ENCODE results near the gene SGIP1. TPM values are rescaled to one million over a fixed set of nuclear protein-coding genes. Genes with fewer than 3 reads are reported as not detected.

The SGIP1 gene
- total and polyA plus RNA-seq, 2 donors (not counting 3 experiments of a cell fraction or from before 2014, with no cell fraction given): 30.9 to 68.9 TPM

DNA sequence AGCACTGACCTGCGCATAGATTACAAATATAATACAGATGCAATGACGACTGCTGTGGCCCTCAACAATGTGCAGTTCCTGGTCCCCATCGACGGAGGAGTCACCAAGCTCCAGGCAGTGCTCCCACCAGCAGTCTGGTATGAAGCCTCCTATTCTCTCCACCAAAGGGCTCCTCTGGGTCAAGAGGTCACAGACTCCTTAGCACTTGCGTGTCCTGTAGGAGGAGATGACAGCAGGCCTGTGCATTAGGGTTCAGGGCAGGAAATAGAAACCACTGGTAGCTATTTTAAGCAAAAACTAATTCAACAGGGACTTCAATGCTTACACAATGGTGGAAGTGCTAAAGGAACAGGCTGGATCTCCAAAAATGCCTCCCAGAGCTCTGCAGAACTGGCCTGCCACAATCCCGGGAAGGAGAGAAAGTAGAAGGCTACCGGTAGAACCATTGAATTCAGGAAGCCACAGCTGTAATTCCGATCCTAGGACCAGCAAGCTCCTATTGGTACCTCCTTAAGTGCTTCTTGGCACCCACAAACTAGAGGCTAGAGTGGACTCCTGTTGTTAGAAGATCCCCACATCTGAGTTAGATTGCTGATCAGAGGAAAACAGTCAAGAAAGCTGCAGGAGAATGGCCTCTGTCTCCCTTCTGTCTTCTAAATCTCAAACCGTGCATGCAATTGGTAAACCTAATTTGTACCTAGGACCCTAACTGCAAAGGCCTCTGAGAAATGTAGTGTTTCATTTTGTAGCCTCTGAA lies 205.6 kb downstream of the SGIP1 start:
- H3K4me2 ChIP-seq (ENCODE audit: insufficient read depth, low read length): no peak overlapping the region
- dilution Hi-C loops (cut with MboI; ENCODE audit: extremely low pct_ligation_motif_present, low sequenced_read_pairs): no loop called here

More for the DNA sequence above, 205.6 kb downstream of the SGIP1 start:
- Histone ChIP-seq H3K4me3 (replicated peaks in 1 of 3; ENCODE audit: insufficient read depth in 1 of 3, low read depth in 1 of 3, low read length in 3 of 3) (no peak overlapping the region), H3K9ac (replicated peaks; ENCODE audit: extremely low read depth, insufficient read depth, low read length) (no peak overlapping the region), H3K36me3 (ENCODE audit: control insufficient read depth in 2 of 2, extremely low read depth in 1 of 2, insufficient read depth in 2 of 2, low read length in 2 of 2) (no peaks in the 10 kb centered on the region), H2AFZ (ENCODE audit: low read depth, low read length) (no peak overlapping the region), H3K4me1 (ENCODE audit: control insufficient read depth, extremely low read depth, insufficient read depth, low read length) (no peaks in the 10 kb centered on the region), H3K27ac (ENCODE audit: insufficient read depth, low read depth, low read length) (no peak overlapping the region), H3K9me3 (replicated peaks; ENCODE audit: control insufficient read depth, insufficient read depth, low read length) (no peaks in the 10 kb centered on the region), H3K79me2 (ENCODE audit: control insufficient read depth, insufficient read depth, low read length) (no peaks in the 10 kb centered on the region), H4K20me1 (replicated peaks; ENCODE audit: control insufficient read depth, extremely low read depth, insufficient read depth, low read length) (no peaks in the 10 kb centered on the region), H3K27me3 (ENCODE audit: control insufficient read depth in 2 of 2, insufficient read depth in 2 of 2, low read length in 2 of 2) (no peaks in the 10 kb centered on the region), H3K9me1 (replicated peaks; ENCODE audit: control insufficient read depth, extremely low read depth, insufficient read depth, low read length) (no peaks in the 10 kb centered on the region)
- ChIA-PET POLR2A (interaction anchor here (0.5 kb wide), 1 partner anchor 28 kb away, joined by 3 read pairs; no protein-coding TSS in a partner anchor), CTCF (interaction anchor here (0.8 to 2.1 kb wide), 4 partner anchors 10 to 25 kb away, joined by 3 to 7 read pairs (median 4); no protein-coding TSS in a partner anchor)
- no TSS peak for BruUV-seq (replicated peaks)
- FAIRE-seq (no peak), DNase-seq (ENCODE audit: low read depth, low spot score) (no peak)
- TF ChIP-seq MYC (IDR thresholded peaks at IDR 0.05; ENCODE audit: low read depth, low read length): no peak
- TF ChIP-seq POLR2A (IDR thresholded peaks at IDR 0.05; ENCODE audit: low read depth, low read length): no peak
- TF ChIP-seq GATA2 (IDR thresholded peaks at IDR 0.05; ENCODE audit: insufficient read depth, insufficient read length, low read depth, low read length): no peak
- TF ChIP-seq, protein P1, sequence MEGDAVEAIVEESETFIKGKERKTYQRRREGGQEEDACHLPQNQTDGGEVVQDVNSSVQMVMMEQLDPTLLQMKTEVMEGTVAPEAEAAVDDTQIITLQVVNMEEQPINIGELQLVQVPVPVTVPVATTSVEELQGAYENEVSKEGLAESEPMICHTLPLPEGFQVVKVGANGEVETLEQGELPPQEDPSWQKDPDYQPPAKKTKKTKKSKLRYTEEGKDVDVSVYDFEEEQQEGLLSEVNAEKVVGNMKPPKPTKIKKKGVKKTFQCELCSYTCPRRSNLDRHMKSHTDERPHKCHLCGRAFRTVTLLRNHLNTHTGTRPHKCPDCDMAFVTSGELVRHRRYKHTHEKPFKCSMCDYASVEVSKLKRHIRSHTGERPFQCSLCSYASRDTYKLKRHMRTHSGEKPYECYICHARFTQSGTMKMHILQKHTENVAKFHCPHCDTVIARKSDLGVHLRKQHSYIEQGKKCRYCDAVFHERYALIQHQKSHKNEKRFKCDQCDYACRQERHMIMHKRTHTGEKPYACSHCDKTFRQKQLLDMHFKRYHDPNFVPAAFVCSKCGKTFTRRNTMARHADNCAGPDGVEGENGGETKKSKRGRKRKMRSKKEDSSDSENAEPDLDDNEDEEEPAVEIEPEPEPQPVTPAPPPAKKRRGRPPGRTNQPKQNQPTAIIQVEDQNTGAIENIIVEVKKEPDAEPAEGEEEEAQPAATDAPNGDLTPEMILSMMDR (IDR thresholded peaks at IDR 0.05; ENCODE audit: extremely low read depth in 1 of 2, insufficient read depth in 1 of 2, low read depth in 1 of 2, low read length in 2 of 2): no peak
- no peak for TF ChIP-seq EZH2 (IDR thresholded peaks at IDR 0.05; ENCODE audit: borderline replicate concordance, low read depth, low read length, severe bottlenecking)
- no peak for TF ChIP-seq POLR2AphosphoS5 (IDR thresholded peaks at IDR 0.05; ENCODE audit: insufficient read depth, low read depth, low read length)
- no peak for TF ChIP-seq JUN (IDR thresholded peaks at IDR 0.05; ENCODE audit: borderline replicate concordance, insufficient read depth, insufficient read length, low read depth)
- TF ChIP-seq, protein P2, sequence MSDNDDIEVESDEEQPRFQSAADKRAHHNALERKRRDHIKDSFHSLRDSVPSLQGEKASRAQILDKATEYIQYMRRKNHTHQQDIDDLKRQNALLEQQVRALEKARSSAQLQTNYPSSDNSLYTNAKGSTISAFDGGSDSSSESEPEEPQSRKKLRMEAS (IDR thresholded peaks at IDR 0.05; ENCODE audit: insufficient read depth, insufficient read length): no peak
- intact Hi-C loops (cut with micrococcal nuclease): no loop called here
